CD4-positive, alpha-beta T cell treated with Interleukin-4 for 1 hour (primary cell): ENCODE measurements around the gene ZC3H12A.
A peak's percentile ranks its signal among the peaks of the same experiment; 100 is the strongest.

ENCODE experiments used
- DNase-seq, 2 donors: peaks; one replicate each; pipeline ENCODE4 v3.0.0-alpha.2; 2020 to 2022

ZC3H12A gene

GRCh38 chr1:37474046-37474696 is at the start of gene ZC3H12A:
TSS of gene ZC3H12A (plus strand) at chr1:37474580. CDS start at chr1:37475497, 917 bp downstream.
- peak; percentile 93 for DNase-seq

GRCh38 chr1:37425221-37425620 is 49.2 kb upstream of the ZC3H12A start:
- no peak for DNase-seq

- no peak for DNase-seq
Measured at GRCh38 chr1:37429029-37429428, 45.4 kb upstream of the ZC3H12A start.

- DNase-seq, result no peak
Measured at GRCh38 chr1:37430103-37430985, 44.0 kb upstream of the ZC3H12A start.

- no peak for DNase-seq
Measured at GRCh38 chr1:37432716-37433115, 41.7 kb upstream of the ZC3H12A start.

GRCh38 chr1:37433171-37433570 is 41.2 kb upstream of the ZC3H12A start:
- no peak for DNase-seq

GRCh38 chr1:37434292-37435225 is 39.8 kb upstream of the ZC3H12A start:
- DNase-seq, result peak; percentile 55 to 60

- no peak for DNase-seq
Measured at GRCh38 chr1:37437087-37437486, 37.3 kb upstream of the ZC3H12A start.

GRCh38 chr1:37438037-37438868 is 36.1 kb upstream of the ZC3H12A start:
- no peak for DNase-seq

- DNase-seq, result no peak
Measured at GRCh38 chr1:37438869-37439343, 35.5 kb upstream of the ZC3H12A start.

GRCh38 chr1:37439349-37439995 is 34.9 kb upstream of the ZC3H12A start:
- no peak for DNase-seq

- DNase-seq, result no peak
Measured at GRCh38 chr1:37441490-37441889, 32.9 kb upstream of the ZC3H12A start.

- no peak for DNase-seq
Measured at GRCh38 chr1:37442139-37442538, 32.2 kb upstream of the ZC3H12A start.

GRCh38 chr1:37442644-37443043 is 31.7 kb upstream of the ZC3H12A start:
- DNase-seq, result no peak

GRCh38 chr1:37446874-37447273 is 27.5 kb upstream of the ZC3H12A start:
- DNase-seq, result no peak

- DNase-seq, result no peak
Measured at GRCh38 chr1:37448185-37448584, 26.2 kb upstream of the ZC3H12A start.

- DNase-seq, result no peak
Measured at GRCh38 chr1:37448691-37449417, 25.5 kb upstream of the ZC3H12A start.

- peak; percentile 14 to 55 for DNase-seq
Measured at GRCh38 chr1:37449936-37450335, 24.4 kb upstream of the ZC3H12A start.

GRCh38 chr1:37452416-37452815 is 22.0 kb upstream of the ZC3H12A start:
- no peak for DNase-seq

- no peak for DNase-seq
Measured at GRCh38 chr1:37453647-37454046, 20.7 kb upstream of the ZC3H12A start.

GRCh38 chr1:37455516-37455915 is 18.9 kb upstream of the ZC3H12A start:
- DNase-seq, result no peak
